ENCODE measurements around the gene HMBS.

- TF ChIP-seq CTCF (IDR thresholded peaks at IDR 0.05): no peak
- no peak for TF ChIP-seq POLR2A (IDR thresholded peaks at IDR 0.05)
Measured at GRCh38 chr11:119085437-119085847, 761 bp downstream of the HMBS start.

Measured in body of pancreas (tissue), 4 donors.